Pancreas (tissue), 10 donors: ENCODE results near the gene TMEM168. TPM values are rescaled to one million over a fixed set of nuclear protein-coding genes. Genes with fewer than 3 reads are reported as not detected.
"Not testable (repeated sequence)": the region's sequence is repeated elsewhere in the genome, so short reads cannot be mapped to it uniquely, and the experiment has no call there.

ENCODE experiments used
- ATAC-seq, 4 donors: fragments of 200-7000 bp; cut with Tn5 transposase; one replicate each; pipeline versions ENCODE4 v1.8.0 to v1.9.1; 2020; ENCODE audit warnings: mild to moderate bottlenecking in 4 of 4, moderate library complexity in 4 of 4
- DNase-seq, 6 donors: peaks; one replicate each; pipeline ENCODE4 v3.0.0-alpha.2; 2020
- FAIRE-seq: peaks from 2 replicates; lab custom pipeline; 2012; peaks lifted over from hg19 to GRCh38; lab: Jason Lieb, UNC
- H3K27ac ChIP-seq, 4 donors: fragments of 200-600 bp; sonication (generic); 1 replicate in 3 of 4; 2 replicates in 1 of 4; pipeline versions ENCODE4 v1.5.0 to v1.8.0; 2020
- H3K27me3 ChIP-seq, 4 donors: fragments of 200-600 bp; one replicate each; pipeline ENCODE4 v1.8.0; 2021
- H3K36me3 ChIP-seq, 3 donors: fragments of 200-600 bp; sonication (generic) in 1 of 3; one replicate each; pipeline versions ENCODE4 v1.5.0 to v1.8.0; 2020 to 2021
- H3K4me1 ChIP-seq, 3 donors: fragments of 200-600 bp; one replicate each; pipeline ENCODE4 v1.8.0; 2021
- H3K4me3 ChIP-seq, 4 donors: fragments of 200-600 bp; sonication (generic) in 2 of 4; one replicate each; pipeline versions ENCODE4 v1.5.0 to v1.8.0; 2020 to 2021
- H3K9me3 ChIP-seq, 4 donors: fragments of 200-600 bp; one replicate each; pipeline ENCODE4 v1.8.0; 2021
- CTCF ChIP-seq, 4 donors: fragments of 200-600 bp; sonication (generic) in 3 of 4; IDR thresholded peaks; one replicate each; pipeline versions ENCODE4 v1.5.0 to v1.8.0; 2021; ENCODE audit warnings: antibody characterized with exemption in 4 of 4
- WGBS, 2 donors: extraction: QIAGEN DNeasy Blood & Tissue Kit; methylation state at CpG; one replicate each; pipeline ENCODE4 v1.1.7; 2013; 5-methylcytosine and 5-hydroxymethylcytosine counted together
- intact Hi-C, 3 donors: fragments of 100-400 bp; cut with DNase I; formaldehyde crosslinking; loops; one replicate each; pipeline versions ENCODE4 v1.11.1 to v1.14.2; 2022
- polyA plus RNA-seq, 2 donors: library from polyadenylated mRNA; stranded (reverse); fragments of 200-250 nt; gene quantifications; one replicate each; pipeline ENCODE4 v1.2.3, GENCODE V29; 2013
- total RNA-seq, 6 donors: library from RNA; stranded (reverse); fragmentation: NEBNext Ultra II Directional in 4 of 6; extraction: Animal tissue kit (Norgen Biotek cat#: 25700) in 4 of 6; gene quantifications; one replicate each; pipeline versions ENCODE4 v1.2.1 to v1.2.4, GENCODE V29; 2021 to 2023
- donor health status: healthy with polysubstance abuse.
- donor health status: DM: no; HTN: no; CAD: no; lungs with moderate emphysema.
- donor health status: DM: no; HTN: no; CAD: no.
- donor health status: control.
- donor health status: control.
- donor health status: Bipolar disorder and iron deficiency.
- donor health status: DM: yes; HTN: yes; CAD: no.
- donor health status: DM: no; HTN: no; CAD: no.
- donor health status: DM: no; HTN: no; CAD: no.
- donor health status: DM: yes; HTN: yes; CAD: no.

Gene TMEM168, protein sequence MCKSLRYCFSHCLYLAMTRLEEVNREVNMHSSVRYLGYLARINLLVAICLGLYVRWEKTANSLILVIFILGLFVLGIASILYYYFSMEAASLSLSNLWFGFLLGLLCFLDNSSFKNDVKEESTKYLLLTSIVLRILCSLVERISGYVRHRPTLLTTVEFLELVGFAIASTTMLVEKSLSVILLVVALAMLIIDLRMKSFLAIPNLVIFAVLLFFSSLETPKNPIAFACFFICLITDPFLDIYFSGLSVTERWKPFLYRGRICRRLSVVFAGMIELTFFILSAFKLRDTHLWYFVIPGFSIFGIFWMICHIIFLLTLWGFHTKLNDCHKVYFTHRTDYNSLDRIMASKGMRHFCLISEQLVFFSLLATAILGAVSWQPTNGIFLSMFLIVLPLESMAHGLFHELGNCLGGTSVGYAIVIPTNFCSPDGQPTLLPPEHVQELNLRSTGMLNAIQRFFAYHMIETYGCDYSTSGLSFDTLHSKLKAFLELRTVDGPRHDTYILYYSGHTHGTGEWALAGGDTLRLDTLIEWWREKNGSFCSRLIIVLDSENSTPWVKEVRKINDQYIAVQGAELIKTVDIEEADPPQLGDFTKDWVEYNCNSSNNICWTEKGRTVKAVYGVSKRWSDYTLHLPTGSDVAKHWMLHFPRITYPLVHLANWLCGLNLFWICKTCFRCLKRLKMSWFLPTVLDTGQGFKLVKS
- total RNA-seq (10 to 100 TPM in 1 of 6 donors, 1 to 10 TPM in 5; 3.1 to 10.3 (median 6.7) TPM), polyA plus RNA-seq (1 to 10 TPM; 2.2 to 6.7 TPM)

DNA sequence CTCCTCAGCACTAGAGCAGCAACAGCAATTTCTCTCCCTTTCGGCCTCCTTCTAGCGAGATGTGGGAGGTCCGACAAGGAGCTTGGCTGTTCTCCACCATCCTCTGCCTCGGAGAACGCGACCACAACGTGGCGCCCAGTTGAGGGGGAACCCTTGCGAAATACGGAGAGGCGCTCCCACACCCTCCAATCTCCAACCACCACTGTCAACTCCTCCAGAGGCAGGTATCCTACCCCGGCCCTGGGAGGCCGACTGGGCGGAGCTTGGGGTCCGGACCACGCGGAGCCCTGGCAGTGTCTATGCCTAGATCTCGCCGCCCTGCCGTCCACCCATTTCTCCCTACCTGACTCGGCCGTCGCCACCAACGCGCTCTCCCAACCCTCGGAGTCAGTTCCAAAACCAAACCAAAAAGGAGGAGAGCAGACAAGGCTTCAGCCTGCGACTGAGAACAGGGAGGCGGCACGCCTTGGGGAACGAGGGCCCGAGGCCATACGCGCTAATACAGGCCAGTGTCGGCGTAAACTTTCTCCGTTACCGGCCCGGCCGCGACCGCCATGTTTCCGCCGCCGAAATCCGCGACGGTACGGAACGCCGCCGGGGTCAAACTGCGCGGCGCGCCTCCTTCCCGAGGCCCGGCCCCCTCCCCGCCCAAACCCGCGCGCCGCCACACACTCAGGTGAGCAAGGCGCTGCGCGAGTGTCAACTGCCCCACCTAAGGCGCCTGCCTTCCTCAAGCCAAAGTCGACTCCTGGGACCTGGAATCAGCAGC, at the start of gene TMEM168:
TMEM168 (minus strand) TSS at position 577 of the 769 bp plus-strand sequence. CDS start 5,568 bp downstream, outside the sequence.
- 17 to 18% methylated on average over 65 to 67 of the region's 67 CpGs for WGBS, 2 donors
- H3K4me3 ChIP-seq: peak within 1 kb of the TSS; percentile 48 to 76 (median 62)
- no peak for TF ChIP-seq CTCF (IDR thresholded peaks at IDR 0.05)
- H3K4me1 ChIP-seq: peaks cover 0 to 11% (median 6%) of the 10 kb centered on the region in 3 donors
- ATAC-seq (peak; percentile 93 to 97 (median 95)), DNase-seq (peak; percentile 55 to 92 (median 78)), FAIRE-seq (no peak)
- no peaks in the 10 kb centered on the region for H3K36me3 ChIP-seq
- H3K9me3 ChIP-seq: no peaks in the 10 kb centered on the region
- H3K27ac ChIP-seq: peak within 1 kb of the TSS; percentile 59 to 87 (median 78)
- intact Hi-C loops: no loop called here
- no peaks in the 10 kb centered on the region for H3K27me3 ChIP-seq

DNA sequence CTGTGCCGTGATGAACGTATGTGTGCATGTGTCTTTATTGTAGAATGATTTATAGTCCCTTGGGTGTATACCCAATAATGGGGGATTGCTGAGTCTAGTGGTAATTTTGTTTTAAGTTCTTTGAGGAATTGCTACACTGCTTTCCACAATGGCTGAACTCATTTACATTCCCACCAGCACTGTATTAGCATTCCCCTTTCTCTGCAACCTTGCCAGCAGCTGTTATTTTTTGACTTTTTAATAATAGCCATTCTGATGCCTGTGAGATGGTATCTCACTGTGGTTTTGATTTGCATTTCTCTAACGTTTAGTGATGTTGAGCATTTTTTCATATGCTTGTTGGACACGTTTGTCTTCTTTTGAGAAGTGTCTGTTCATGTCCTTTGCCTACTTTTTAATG, 45.7 kb upstream of the TMEM168 start:
- intact Hi-C loops, FAIRE-seq, H3K4me1 ChIP-seq, H3K27me3 ChIP-seq, H3K9me3 ChIP-seq, H3K4me3 ChIP-seq, ATAC-seq, H3K27ac ChIP-seq, H3K36me3 ChIP-seq, DNase-seq: not testable (repeated sequence)
- WGBS, 2 donors: 85 to 88% methylated on average over 4 of the region's 4 CpGs

GRCh38 chr7:112833082-112833481, 42.9 kb upstream of the TMEM168 start:
- Histone ChIP-seq H3K36me3 (peaks cover 0 to 14% (median 6%) of the 10 kb centered on the region in 3 donors), H3K9me3 (no peaks in the 10 kb centered on the region), H3K27ac (no peak overlapping the region), H3K27me3 (no peaks in the 10 kb centered on the region), H3K4me3 (no peak overlapping the region), H3K4me1 (no peaks in the 10 kb centered on the region)
- DNase-seq: no peak
- intact Hi-C loops: no loop called here
- ATAC-seq: no peak
- 95 to 99% methylated on average over 3 of the region's 3 CpGs for WGBS, 2 donors
- no peak for TF ChIP-seq CTCF (IDR thresholded peaks at IDR 0.05)
- no peak for FAIRE-seq

DNA sequence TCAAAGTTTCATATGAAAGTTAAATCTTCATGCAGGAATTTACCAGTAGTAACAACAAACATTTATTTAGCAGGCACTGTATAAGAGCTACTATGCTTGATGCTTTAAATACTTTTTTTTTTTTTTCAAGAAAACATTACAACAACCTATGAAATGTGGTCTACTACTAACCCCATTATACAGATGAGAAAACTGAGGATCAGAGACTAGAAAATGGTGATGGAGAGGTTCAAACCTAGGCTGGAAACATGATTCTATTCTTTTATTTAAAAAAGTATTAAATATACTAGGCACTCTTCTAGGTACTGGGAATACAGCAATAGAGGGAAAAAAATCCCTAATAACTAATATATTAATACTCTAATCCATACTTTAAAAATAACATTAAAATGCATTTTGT, 40.6 kb upstream of the TMEM168 start:
- Histone ChIP-seq H3K4me3 (no peak overlapping the region), H3K27me3 (no peaks in the 10 kb centered on the region), H3K36me3 (peaks cover 0 to 14% (median 6%) of the 10 kb centered on the region in 3 donors), H3K27ac (no peak overlapping the region), H3K9me3 (no peaks in the 10 kb centered on the region), H3K4me1 (no peaks in the 10 kb centered on the region)
- intact Hi-C loops: no loop called here
- ATAC-seq: no peak
- no peak for DNase-seq
- FAIRE-seq: no peak
- no peak for TF ChIP-seq CTCF (IDR thresholded peaks at IDR 0.05)

- Histone ChIP-seq H3K36me3 (peaks cover 0 to 14% (median 6%) of the 10 kb centered on the region in 3 donors), H3K9me3 (no peaks in the 10 kb centered on the region), H3K4me3 (no peak overlapping the region), H3K27me3 (no peaks in the 10 kb centered on the region), H3K4me1 (no peaks in the 10 kb centered on the region), H3K27ac (no peak overlapping the region)
- no peak for FAIRE-seq
- DNase-seq: no peak
- WGBS, 2 donors: 89 to 100% methylated on average over 1 of the region's 1 CpG
- no peak for TF ChIP-seq CTCF (IDR thresholded peaks at IDR 0.05)
- intact Hi-C loops: no loop called here
- ATAC-seq: no peak
Observed at GRCh38 chr7:112828696-112829095, 38.5 kb upstream of the TMEM168 start.
